ENCODE measurements around the gene PRKACA. TPM values are rescaled to one million over a fixed set of nuclear protein-coding genes. Genes with fewer than 3 reads are reported as not detected.

The PRKACA gene
- total RNA-seq, 1 donor from 2014 or later: 22.2 TPM

GRCh38 chr19:14080887-14081796, 36.4 kb downstream of the PRKACA start:
- TF ChIP-seq EZH2 (IDR thresholded peaks at IDR 0.05): peak; percentile 54
- TF ChIP-seq, protein P1, sequence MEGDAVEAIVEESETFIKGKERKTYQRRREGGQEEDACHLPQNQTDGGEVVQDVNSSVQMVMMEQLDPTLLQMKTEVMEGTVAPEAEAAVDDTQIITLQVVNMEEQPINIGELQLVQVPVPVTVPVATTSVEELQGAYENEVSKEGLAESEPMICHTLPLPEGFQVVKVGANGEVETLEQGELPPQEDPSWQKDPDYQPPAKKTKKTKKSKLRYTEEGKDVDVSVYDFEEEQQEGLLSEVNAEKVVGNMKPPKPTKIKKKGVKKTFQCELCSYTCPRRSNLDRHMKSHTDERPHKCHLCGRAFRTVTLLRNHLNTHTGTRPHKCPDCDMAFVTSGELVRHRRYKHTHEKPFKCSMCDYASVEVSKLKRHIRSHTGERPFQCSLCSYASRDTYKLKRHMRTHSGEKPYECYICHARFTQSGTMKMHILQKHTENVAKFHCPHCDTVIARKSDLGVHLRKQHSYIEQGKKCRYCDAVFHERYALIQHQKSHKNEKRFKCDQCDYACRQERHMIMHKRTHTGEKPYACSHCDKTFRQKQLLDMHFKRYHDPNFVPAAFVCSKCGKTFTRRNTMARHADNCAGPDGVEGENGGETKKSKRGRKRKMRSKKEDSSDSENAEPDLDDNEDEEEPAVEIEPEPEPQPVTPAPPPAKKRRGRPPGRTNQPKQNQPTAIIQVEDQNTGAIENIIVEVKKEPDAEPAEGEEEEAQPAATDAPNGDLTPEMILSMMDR (IDR thresholded peaks at IDR 0.05): no peak
- peak overlapping the region; percentile 86 for H2AFZ ChIP-seq (replicated peaks)
- H3K4me2 ChIP-seq: peak overlapping the region; percentile 88
- no peaks in the 10 kb centered on the region for H4K20me1 ChIP-seq (ENCODE audit: low read depth)
- Mint-ChIP-seq H3K36me3 (no peaks in the 10 kb centered on the region), H3K27me3 (ENCODE audit: insufficient read depth, low read depth) (peaks cover 7% of the 10 kb centered on the region), H3K4me1 (peaks cover 11% of the 10 kb centered on the region), H3K27ac (peak overlapping the region; percentile 76), H3K4me3 (peak overlapping the region; percentile 96), H3K9me3 (no peaks in the 10 kb centered on the region)
- H3K9me3 ChIP-seq (ENCODE audit: low read depth): no peaks in the 10 kb centered on the region
- no peak overlapping the region for H3K27ac ChIP-seq
- peaks cover 64% of the 10 kb centered on the region for H3K27me3 ChIP-seq
- H3K36me3 ChIP-seq: no peaks in the 10 kb centered on the region
- H3K4me3 ChIP-seq: peak overlapping the region; percentile 68
- H3K4me1 ChIP-seq: no peaks in the 10 kb centered on the region
- no peaks in the 10 kb centered on the region for H3K79me2 ChIP-seq (ENCODE audit: low read depth)
- peak; percentile 99 for DNase-seq (ENCODE audit: low spot score)
- H3K9ac ChIP-seq: no peak overlapping the region
- peaks cover 19% of the 10 kb centered on the region for H3F3A ChIP-seq (ENCODE audit: low read depth)

DNA sequence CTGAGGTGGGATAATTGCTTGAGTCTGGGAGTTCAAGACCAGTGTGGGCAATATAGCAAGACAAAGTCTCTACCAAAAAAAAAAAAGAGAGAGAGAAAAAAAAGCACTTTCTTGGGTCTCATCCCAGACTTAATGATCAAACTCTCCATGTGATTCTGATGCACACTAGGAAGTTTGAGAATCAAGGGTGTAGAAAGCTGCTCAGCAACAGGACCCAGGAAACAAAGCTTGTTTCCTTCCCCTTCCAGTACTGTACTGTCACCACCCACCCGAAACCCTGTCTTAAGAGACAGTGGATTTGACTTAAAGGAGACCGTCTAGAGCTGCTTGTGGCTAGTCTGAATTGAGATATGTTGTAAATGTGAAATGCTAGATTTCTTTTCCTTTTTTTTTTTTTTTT, 39.2 kb downstream of the PRKACA start:
- Histone ChIP-seq H3K4me2 (no peak overlapping the region), H3K4me1 (no peaks in the 10 kb centered on the region), H2AFZ (replicated peaks) (no peak overlapping the region), H4K20me1 (ENCODE audit: low read depth) (no peaks in the 10 kb centered on the region), H3K36me3 (no peaks in the 10 kb centered on the region), H3K9me3 (ENCODE audit: low read depth) (no peaks in the 10 kb centered on the region), H3K79me2 (ENCODE audit: low read depth) (no peaks in the 10 kb centered on the region), H3K27ac (no peak overlapping the region), H3K4me3 (no peak overlapping the region), H3K27me3 (peaks cover 64% of the 10 kb centered on the region), H3F3A (ENCODE audit: low read depth) (peaks cover 17% of the 10 kb centered on the region), H3K9ac (no peak overlapping the region)
- no peak overlapping the region for H3K4me3 Mint-ChIP-seq
- peaks cover 18% of the 10 kb centered on the region for H3K27me3 Mint-ChIP-seq (ENCODE audit: insufficient read depth, low read depth)
- TF ChIP-seq EZH2phosphoT487 (IDR thresholded peaks at IDR 0.05) (no peak), EZH2 (IDR thresholded peaks at IDR 0.05) (no peak)
- TF ChIP-seq, protein P1 (IDR thresholded peaks at IDR 0.05): no peak
- H3K9me3 Mint-ChIP-seq: no peaks in the 10 kb centered on the region
- no peak for DNase-seq (ENCODE audit: low spot score)
- H3K36me3 Mint-ChIP-seq: no peaks in the 10 kb centered on the region
- no peak overlapping the region for H3K27ac Mint-ChIP-seq
- H3K4me1 Mint-ChIP-seq: peaks cover 21% of the 10 kb centered on the region

- peaks cover 17% of the 10 kb centered on the region for H3K27me3 Mint-ChIP-seq (ENCODE audit: insufficient read depth, low read depth)
- peaks cover 10% of the 10 kb centered on the region for H3K4me1 Mint-ChIP-seq
- H3K4me2 ChIP-seq: peak overlapping the region; percentile 95
- TF ChIP-seq, protein P1 (IDR thresholded peaks at IDR 0.05): no peak
- TF ChIP-seq EZH2phosphoT487 (IDR thresholded peaks at IDR 0.05) (peak; percentile 38), EZH2 (IDR thresholded peaks at IDR 0.05) (peak; percentile 67)
- no peaks in the 10 kb centered on the region for H3K9me3 ChIP-seq (ENCODE audit: low read depth)
- H3K79me2 ChIP-seq (ENCODE audit: low read depth): no peaks in the 10 kb centered on the region
- H3K9ac ChIP-seq: no peak overlapping the region
- no peaks in the 10 kb centered on the region for H4K20me1 ChIP-seq (ENCODE audit: low read depth)
- H3K4me3 ChIP-seq: peak overlapping the region; percentile 45
- no peaks in the 10 kb centered on the region for H3K9me3 Mint-ChIP-seq
- no peak overlapping the region for H3K27ac Mint-ChIP-seq
- no peaks in the 10 kb centered on the region for H3K36me3 ChIP-seq
- peak overlapping the region; percentile 92 for H2AFZ ChIP-seq (replicated peaks)
- no peak overlapping the region for H3K27ac ChIP-seq
- H3F3A ChIP-seq (ENCODE audit: low read depth): peaks cover 23% of the 10 kb centered on the region
- H3K27me3 ChIP-seq: peaks cover 86% of the 10 kb centered on the region
- H3K36me3 Mint-ChIP-seq: no peaks in the 10 kb centered on the region
- H3K4me1 ChIP-seq: peaks cover 6% of the 10 kb centered on the region
- DNase-seq (ENCODE audit: low spot score): no peak
- peak overlapping the region; percentile 95 for H3K4me3 Mint-ChIP-seq
These were observed 43.4 kb downstream of the PRKACA start for GRCh38 chr19:14073925-14074838.
